Coronary artery (tissue), 2 donors: Measurements from ENCODE around the gene IRF1.
"Not testable (repeated sequence)": the region's sequence is repeated elsewhere in the genome, so short reads cannot be mapped to it uniquely, and the experiment has no call there.

Source experiments
- DNase-seq: peaks from one replicate; pipeline ENCODE4 v3.0.0-alpha.2; 2017; ENCODE audit warnings: low spot score
- H3K27ac ChIP-seq, 2 donors: fragments of 200-600 bp; sonication (generic); one replicate each; pipeline ENCODE4 v1.5.1; 2016 to 2019
- H3K4me3 ChIP-seq: fragments of 200-600 bp; sonication (generic); 2 replicates; pipeline ENCODE4 v1.5.1; 2016; ENCODE audit warnings: mild to moderate bottlenecking, moderate library complexity
- CTCF ChIP-seq: fragments of 200-600 bp; sonication (generic); IDR thresholded peaks from one replicate; pipeline ENCODE4 v1.5.1; 2019; ENCODE audit warnings: antibody characterized with exemption

The IRF1 gene

GRCh38 chr5:132444841-132445639, 45.5 kb downstream of the IRF1 start:
- Histone ChIP-seq H3K4me3 (no peak overlapping the region), H3K27ac (peak overlapping the region in 1 of 2 donors; percentile 72)
- DNase-seq: no peak
- no peak for TF ChIP-seq CTCF

GRCh38 chr5:132444061-132444460, 46.5 kb downstream of the IRF1 start:
- no peak overlapping the region for H3K27ac ChIP-seq
- DNase-seq: no peak
- no peak for TF ChIP-seq CTCF
- no peak overlapping the region for H3K4me3 ChIP-seq

- DNase-seq: no peak
- no peak for TF ChIP-seq CTCF
- no peak overlapping the region for H3K4me3 ChIP-seq
- peak overlapping the region; percentile 64 to 78 for H3K27ac ChIP-seq
Measured at GRCh38 chr5:132439521-132440089, 51.0 kb downstream of the IRF1 start.

GRCh38 chr5:132438917-132439316, 51.7 kb downstream of the IRF1 start:
- no peak for TF ChIP-seq CTCF
- DNase-seq: no peak
- H3K4me3 ChIP-seq: peak overlapping the region; percentile 19
- H3K27ac ChIP-seq: peak overlapping the region; percentile 64 to 78

- H3K27ac ChIP-seq: peak overlapping the region; percentile 64 to 85
- not testable (repeated sequence) for DNase-seq, H3K4me3 ChIP-seq
Measured at GRCh38 chr5:132438267-132438645, 52.3 kb downstream of the IRF1 start.

- TF ChIP-seq CTCF: no peak
- Histone ChIP-seq H3K4me3 (no peak overlapping the region), H3K27ac (peak overlapping the region; percentile 64 to 85)
- no peak for DNase-seq
Measured at GRCh38 chr5:132437604-132438266, 52.8 kb downstream of the IRF1 start.

GRCh38 chr5:132436936-132437335, 53.6 kb downstream of the IRF1 start:
- no peak overlapping the region for H3K4me3 ChIP-seq
- DNase-seq: no peak
- TF ChIP-seq CTCF: no peak
- H3K27ac ChIP-seq: peak overlapping the region in 1 of 2 donors; percentile 39
